AG09309 (cell line): ENCODE measurements around the gene S100Z.

Experiments
- DNase-seq: peaks from one replicate; pipeline ENCODE4 v3.0.0-alpha.2; 2010; ENCODE audit warnings: low read depth
- H3K4me3 ChIP-seq: 2 replicates; pipeline ENCODE4 v1.5.1; 2011; ENCODE audit warnings: mild to moderate bottlenecking, low read depth, low read length, moderate library complexity; ENCODE audit not compliant: control insufficient read depth
- TF ChIP-seq, protein P1 (sequence below): IDR thresholded peaks from 2 replicates; pipeline ENCODE4 v1.5.1; 2011; ENCODE audit warnings: mild to moderate bottlenecking, low read depth, low read length, inconsistent platforms; ENCODE audit not compliant: insufficient read depth, control insufficient read depth; ENCODE audit errors: missing control alignments

Gene S100Z

DNA sequence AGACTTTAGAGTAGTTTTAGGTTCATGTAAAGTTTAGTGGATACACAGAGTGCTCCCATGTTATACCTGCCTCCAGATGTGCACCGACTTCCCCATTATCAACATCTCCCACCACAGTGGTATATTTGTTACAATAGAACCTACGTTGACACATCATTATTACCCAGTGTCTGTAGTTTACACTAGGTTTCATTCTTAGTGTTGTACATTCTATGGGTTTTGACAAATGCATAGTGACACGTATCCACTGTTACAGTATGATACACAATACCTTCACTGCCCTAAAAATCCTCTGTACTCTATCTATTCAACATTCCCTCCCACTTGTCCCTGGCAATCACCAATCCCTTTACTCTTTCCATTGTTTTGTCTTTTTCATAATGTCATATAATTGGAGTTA is 68.7 kb downstream of the S100Z start:
- DNase-seq = no peak
- TF ChIP-seq, protein P1, sequence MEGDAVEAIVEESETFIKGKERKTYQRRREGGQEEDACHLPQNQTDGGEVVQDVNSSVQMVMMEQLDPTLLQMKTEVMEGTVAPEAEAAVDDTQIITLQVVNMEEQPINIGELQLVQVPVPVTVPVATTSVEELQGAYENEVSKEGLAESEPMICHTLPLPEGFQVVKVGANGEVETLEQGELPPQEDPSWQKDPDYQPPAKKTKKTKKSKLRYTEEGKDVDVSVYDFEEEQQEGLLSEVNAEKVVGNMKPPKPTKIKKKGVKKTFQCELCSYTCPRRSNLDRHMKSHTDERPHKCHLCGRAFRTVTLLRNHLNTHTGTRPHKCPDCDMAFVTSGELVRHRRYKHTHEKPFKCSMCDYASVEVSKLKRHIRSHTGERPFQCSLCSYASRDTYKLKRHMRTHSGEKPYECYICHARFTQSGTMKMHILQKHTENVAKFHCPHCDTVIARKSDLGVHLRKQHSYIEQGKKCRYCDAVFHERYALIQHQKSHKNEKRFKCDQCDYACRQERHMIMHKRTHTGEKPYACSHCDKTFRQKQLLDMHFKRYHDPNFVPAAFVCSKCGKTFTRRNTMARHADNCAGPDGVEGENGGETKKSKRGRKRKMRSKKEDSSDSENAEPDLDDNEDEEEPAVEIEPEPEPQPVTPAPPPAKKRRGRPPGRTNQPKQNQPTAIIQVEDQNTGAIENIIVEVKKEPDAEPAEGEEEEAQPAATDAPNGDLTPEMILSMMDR = no peak
- no peak overlapping the region for H3K4me3 ChIP-seq

DNA sequence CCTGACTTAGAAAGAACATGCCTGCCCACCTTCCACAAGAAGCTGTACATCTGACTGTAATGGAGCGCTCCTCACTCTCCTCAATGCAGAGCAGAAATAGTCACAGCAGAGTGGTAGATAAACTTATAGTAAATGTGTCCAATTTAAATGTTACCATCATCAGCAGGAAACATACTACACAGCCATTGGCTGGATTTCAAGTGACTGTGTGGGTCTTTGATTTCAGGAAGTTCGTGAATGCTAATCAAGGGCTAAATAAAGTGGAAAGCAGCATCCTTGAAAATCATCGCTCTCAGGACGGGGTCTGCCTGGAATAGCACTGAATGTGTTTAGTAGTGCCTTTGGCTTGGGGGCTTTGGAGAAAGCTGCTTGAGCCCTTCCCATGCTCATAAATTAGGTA is 70.7 kb downstream of the S100Z start:
- TF ChIP-seq, protein P1 = no peak
- DNase-seq = no peak
- H3K4me3 ChIP-seq = no peak overlapping the region

DNA sequence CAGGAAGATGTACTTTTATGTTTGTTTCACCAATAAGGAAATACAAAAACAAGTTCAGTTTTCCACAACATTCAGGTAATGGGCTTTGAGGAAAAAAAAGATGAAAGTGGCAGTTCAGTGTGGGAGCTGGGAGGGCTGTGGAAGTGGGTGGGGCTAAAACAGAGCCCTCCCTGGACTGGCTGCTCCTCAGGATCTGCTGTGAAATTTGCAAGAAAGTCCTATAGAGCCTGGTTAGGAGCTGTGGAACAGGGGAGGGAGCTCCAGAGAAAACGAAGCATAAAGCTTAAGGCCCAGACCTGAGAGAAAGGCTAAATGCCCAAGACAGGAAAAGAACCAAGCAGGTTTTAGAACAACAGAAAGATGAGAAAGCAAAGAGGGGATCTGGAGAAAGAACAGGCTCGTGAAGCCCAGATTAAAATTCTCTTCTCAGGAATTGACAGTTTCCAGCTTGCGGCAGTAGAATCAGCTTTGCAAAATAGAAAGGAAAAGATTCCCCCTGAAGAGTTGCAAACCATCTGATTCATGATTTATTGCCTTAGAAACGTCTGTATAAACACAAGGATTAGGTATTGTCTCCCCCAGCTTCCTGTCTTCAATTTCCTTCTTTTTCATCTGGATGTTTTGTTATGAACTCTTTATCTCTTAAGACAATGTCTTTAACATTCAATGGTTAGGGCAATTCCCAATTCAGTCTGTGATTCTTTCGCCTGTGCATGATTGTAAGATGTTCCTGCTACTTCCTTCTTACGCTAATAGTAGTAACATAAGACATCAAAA is 76.7 kb downstream of the S100Z start:
- TF ChIP-seq, protein P1 = no peak
- H3K4me3 ChIP-seq = no peak overlapping the region
- DNase-seq = no peak

DNA sequence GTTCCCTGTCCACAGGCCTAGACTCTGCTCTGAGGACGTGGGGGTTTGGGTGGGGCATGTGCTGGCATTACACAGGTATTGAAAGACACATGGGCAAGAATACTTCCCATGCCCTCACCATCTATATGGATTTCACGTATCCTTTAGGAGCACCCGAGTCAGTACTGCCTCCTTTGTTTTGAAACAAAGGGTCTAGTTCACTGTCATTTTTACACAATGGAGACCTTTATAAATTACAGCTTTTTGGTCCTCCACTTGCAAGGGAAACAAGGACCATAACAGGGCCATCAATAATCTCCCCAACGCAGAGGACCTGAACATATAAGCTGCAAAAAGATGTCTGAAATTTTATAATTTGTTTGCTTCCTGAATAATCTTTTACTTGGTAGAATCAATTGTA is 78.1 kb downstream of the S100Z start:
- H3K4me3 ChIP-seq = no peak overlapping the region
- TF ChIP-seq, protein P1 = no peak
- DNase-seq = no peak

DNA sequence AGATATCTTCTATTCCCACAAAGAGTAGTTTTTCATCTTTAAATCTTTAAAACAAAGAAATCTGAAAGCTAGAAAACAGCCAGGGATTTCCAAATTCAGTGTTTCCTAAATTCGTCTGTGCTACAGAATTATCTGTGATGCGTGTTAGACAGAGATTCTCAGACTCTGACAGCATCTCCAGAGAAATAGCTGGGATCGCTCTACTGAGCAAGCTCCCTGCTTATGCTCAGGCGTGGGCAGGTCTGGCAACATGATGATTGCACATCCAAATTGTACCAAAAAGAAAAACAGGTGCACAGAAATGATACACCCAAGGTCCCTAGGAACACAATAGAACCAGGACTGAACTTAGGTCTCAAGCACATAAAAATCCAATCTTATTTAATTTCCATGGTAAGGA is 80.3 kb downstream of the S100Z start:
- TF ChIP-seq, protein P1 = no peak
- no peak for DNase-seq
- H3K4me3 ChIP-seq = no peak overlapping the region

DNA sequence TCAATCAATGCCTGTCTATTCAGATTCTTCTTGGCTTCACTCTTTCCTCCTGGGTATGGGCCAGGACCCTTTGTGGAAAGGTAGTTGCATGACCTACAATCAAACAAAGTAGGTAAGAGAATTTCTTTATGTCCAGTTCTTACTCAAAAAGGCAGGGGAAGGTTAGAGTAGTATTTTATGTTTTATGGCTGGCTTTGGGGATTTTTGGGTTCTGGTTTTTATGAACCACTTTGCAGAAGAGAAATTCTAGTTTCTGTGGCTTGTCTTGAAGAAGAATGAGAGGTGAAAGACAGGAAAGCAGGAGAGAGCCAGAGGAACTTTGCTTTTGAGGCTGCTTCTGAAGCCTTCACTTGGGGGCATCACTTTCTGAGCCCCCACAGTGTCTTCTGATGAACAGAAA is 88.4 kb downstream of the S100Z start:
- TF ChIP-seq, protein P1 = no peak
- no peak overlapping the region for H3K4me3 ChIP-seq

More for the DNA sequence above, 88.4 kb downstream of the S100Z start:
- DNase-seq = no peak
